ENCODE results near the gene LRRC56. TPM values are rescaled to one million over a fixed set of nuclear protein-coding genes. Genes with fewer than 3 reads are reported as not detected.
A peak's percentile ranks its signal among the peaks of the same experiment; 100 is the strongest.

LRRC56 gene
- total and polyA plus RNA-seq, 2 donors (not counting 1 experiment from before 2014, with no cell fraction given), result 11.8 to 15.8 TPM

DNA sequence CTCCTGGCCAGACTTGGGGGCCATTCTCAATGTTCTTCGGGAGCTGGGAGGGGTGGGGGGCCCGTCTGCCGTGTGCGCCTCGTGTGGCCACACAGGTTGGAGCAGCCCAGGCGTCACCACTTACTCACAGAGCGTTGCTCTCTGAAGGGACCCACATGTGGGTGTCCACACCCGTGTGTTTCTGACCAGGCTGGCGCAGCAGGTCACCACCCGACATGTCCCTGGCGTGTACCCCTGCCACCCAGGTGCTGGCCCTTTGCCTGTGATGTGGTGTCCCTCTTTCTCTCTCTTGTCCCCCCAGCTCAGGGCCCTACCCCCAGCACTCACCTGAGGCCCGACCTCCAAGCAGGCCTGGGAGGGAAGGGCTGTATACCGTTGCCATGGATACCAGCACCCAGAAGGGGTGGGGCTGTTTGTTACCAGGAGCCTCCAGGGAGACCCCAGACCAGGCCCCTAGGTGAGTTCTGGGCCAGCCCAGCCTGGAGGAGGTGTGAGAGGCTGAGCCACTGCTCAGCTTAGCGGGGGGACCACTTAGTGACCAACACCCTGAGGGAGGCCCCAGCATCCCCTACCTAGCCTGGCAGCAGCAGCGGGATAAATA, 21.8 kb downstream of the LRRC56 start:
- Histone ChIP-seq H3K4me3 (ENCODE audit: control extremely low read depth in 1 of 5, extremely low read depth in 1 of 5, insufficient read depth in 1 of 5, low read depth in 2 of 5, low read length in 4 of 5) (no peak overlapping the region), H3K27ac (ENCODE audit: low read length in 2 of 2) (no peak overlapping the region), H3K36me3 (replicated peaks in 1 of 2; ENCODE audit: control extremely low read depth in 1 of 2, control insufficient read depth in 1 of 2, extremely low read depth in 1 of 2, insufficient read depth in 2 of 2, low read length in 1 of 2) (no peaks in the 10 kb centered on the region), H3K9ac (ENCODE audit: low read length) (no peak overlapping the region), H3K79me2 (ENCODE audit: control insufficient read depth, insufficient read depth, low read length) (peaks cover 18% of the 10 kb centered on the region), H3K27me3 (replicated peaks in 1 of 4; ENCODE audit: control extremely low read depth in 1 of 4, control insufficient read depth in 3 of 4, insufficient read depth in 4 of 4, low read length in 3 of 4) (peaks cover 0 to 8% (median 2%) of the 10 kb centered on the region in 4 experiments), H3K9me3 (ENCODE audit: control extremely low read depth in 1 of 3, control insufficient read depth in 2 of 3, insufficient read depth in 1 of 3, low read length in 2 of 3) (no peaks in the 10 kb centered on the region), H4K20me1 (ENCODE audit: control insufficient read depth, insufficient read depth, low read length, poor library complexity, severe bottlenecking) (peaks cover 36% of the 10 kb centered on the region), H3K4me1 (ENCODE audit: control insufficient read depth in 2 of 2, insufficient read depth in 2 of 2, low read length in 2 of 2) (peaks cover 21 to 36% of the 10 kb centered on the region in 2 donors), H2AFZ (ENCODE audit: insufficient read depth, low read depth, low read length, poor library complexity, severe bottlenecking) (no peak overlapping the region), H3K4me2 (replicated peaks; ENCODE audit: low read depth, low read length, poor library complexity, severe bottlenecking) (no peak overlapping the region)
- ChIA-PET POLR2A (interaction anchor here (0.5 to 0.7 kb wide), 3 partner anchors 23 to 95 kb away, joined by 3 to 5 read pairs (median 3); partner anchors contain the start of gene HRAS), CTCF (interaction anchor here (0.9 to 1.9 kb wide), 4 partner anchors 17 to 167 kb away, joined by 3 to 6 read pairs (median 4); no protein-coding TSS in a partner anchor)
- Mint-ChIP-seq H3K4me1 (peaks cover 19% of the 10 kb centered on the region), H3K4me3 (peak overlapping the region; percentile 47), H3K27ac (peak overlapping the region; percentile 15), H3K9me3 (ENCODE audit: insufficient read depth) (no peaks in the 10 kb centered on the region), H3K27me3 (no peaks in the 10 kb centered on the region)
- WGBS (ENCODE audit: insufficient coverage), result 87% methylated on average over 13 of the region's 15 CpGs
- ATAC-seq (ENCODE audit: low read depth), result no peak
- DNase-seq, result peak; percentile 41
- intact Hi-C loops (cut with micrococcal nuclease), result no loop called here
- no peak for TF ChIP-seq EZH2 (IDR thresholded peaks at IDR 0.05; ENCODE audit: borderline replicate concordance, insufficient read depth, low read depth, low read length, poor library complexity, severe bottlenecking)
- TF ChIP-seq, protein P1, sequence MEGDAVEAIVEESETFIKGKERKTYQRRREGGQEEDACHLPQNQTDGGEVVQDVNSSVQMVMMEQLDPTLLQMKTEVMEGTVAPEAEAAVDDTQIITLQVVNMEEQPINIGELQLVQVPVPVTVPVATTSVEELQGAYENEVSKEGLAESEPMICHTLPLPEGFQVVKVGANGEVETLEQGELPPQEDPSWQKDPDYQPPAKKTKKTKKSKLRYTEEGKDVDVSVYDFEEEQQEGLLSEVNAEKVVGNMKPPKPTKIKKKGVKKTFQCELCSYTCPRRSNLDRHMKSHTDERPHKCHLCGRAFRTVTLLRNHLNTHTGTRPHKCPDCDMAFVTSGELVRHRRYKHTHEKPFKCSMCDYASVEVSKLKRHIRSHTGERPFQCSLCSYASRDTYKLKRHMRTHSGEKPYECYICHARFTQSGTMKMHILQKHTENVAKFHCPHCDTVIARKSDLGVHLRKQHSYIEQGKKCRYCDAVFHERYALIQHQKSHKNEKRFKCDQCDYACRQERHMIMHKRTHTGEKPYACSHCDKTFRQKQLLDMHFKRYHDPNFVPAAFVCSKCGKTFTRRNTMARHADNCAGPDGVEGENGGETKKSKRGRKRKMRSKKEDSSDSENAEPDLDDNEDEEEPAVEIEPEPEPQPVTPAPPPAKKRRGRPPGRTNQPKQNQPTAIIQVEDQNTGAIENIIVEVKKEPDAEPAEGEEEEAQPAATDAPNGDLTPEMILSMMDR (IDR thresholded peaks at IDR 0.05), result no peak

Data from B cell (primary cell).